NCI-H69 (cell line): ENCODE measurements around the gene FBXW4.
A peak's percentile ranks its signal among the peaks of the same experiment; 100 is the strongest.

Experiments used
- DNase-seq: peaks from one replicate; lab custom pipeline; 2025; lab: John Stamatoyannopoulos, UW

The FBXW4 gene

GRCh38 chr10:101696632-101697031, 1.7 kb upstream of the FBXW4 start:
- DNase-seq: no peak

GRCh38 chr10:101695404-101695890, 477 bp upstream of the FBXW4 start:
- peak; percentile 17 for DNase-seq

- DNase-seq: peak; percentile 64
Observed at GRCh38 chr10:101693978-101694673, 844 bp downstream of the FBXW4 start.

GRCh38 chr10:101693651-101693977, 1.4 kb downstream of the FBXW4 start:
- peak; percentile 64 for DNase-seq

GRCh38 chr10:101691081-101691480, 3.9 kb downstream of the FBXW4 start:
- DNase-seq: no peak

- DNase-seq: no peak
Observed at GRCh38 chr10:101690461-101690860, 4.5 kb downstream of the FBXW4 start.

- peak; percentile 4 for DNase-seq
Observed at GRCh38 chr10:101687071-101687658, 7.8 kb downstream of the FBXW4 start.

- no peak for DNase-seq
Observed at GRCh38 chr10:101686133-101686925, 8.6 kb downstream of the FBXW4 start.

- DNase-seq: no peak
Observed at GRCh38 chr10:101684782-101685181, 10.2 kb downstream of the FBXW4 start.

- DNase-seq: no peak
Observed at GRCh38 chr10:101683276-101683675, 11.7 kb downstream of the FBXW4 start.

GRCh38 chr10:101682172-101682825, 12.7 kb downstream of the FBXW4 start:
- no peak for DNase-seq

GRCh38 chr10:101676565-101676964, 18.4 kb downstream of the FBXW4 start:
- DNase-seq: no peak

- no peak for DNase-seq
Observed at GRCh38 chr10:101675115-101675514, 19.9 kb downstream of the FBXW4 start.

- no peak for DNase-seq
Observed at GRCh38 chr10:101672536-101672935, 22.4 kb downstream of the FBXW4 start.

GRCh38 chr10:101671453-101671852, 23.5 kb downstream of the FBXW4 start:
- DNase-seq: no peak

- DNase-seq: no peak
Observed at GRCh38 chr10:101670635-101671034, 24.3 kb downstream of the FBXW4 start.

- no peak for DNase-seq
Observed at GRCh38 chr10:101669181-101669580, 25.8 kb downstream of the FBXW4 start.

- no peak for DNase-seq
Observed at GRCh38 chr10:101668566-101668965, 26.4 kb downstream of the FBXW4 start.

- DNase-seq: no peak
Observed at GRCh38 chr10:101666083-101666482, 28.9 kb downstream of the FBXW4 start.

- DNase-seq: no peak
Observed at GRCh38 chr10:101663097-101663496, 31.9 kb downstream of the FBXW4 start.

GRCh38 chr10:101660256-101660655, 34.7 kb downstream of the FBXW4 start:
- DNase-seq: no peak

- no peak for DNase-seq
Observed at GRCh38 chr10:101658975-101659374, 36.0 kb downstream of the FBXW4 start.

- no peak for DNase-seq
Observed at GRCh38 chr10:101656890-101657289, 38.1 kb downstream of the FBXW4 start.
